Measurements from ENCODE around the gene THAP5.

DNA sequence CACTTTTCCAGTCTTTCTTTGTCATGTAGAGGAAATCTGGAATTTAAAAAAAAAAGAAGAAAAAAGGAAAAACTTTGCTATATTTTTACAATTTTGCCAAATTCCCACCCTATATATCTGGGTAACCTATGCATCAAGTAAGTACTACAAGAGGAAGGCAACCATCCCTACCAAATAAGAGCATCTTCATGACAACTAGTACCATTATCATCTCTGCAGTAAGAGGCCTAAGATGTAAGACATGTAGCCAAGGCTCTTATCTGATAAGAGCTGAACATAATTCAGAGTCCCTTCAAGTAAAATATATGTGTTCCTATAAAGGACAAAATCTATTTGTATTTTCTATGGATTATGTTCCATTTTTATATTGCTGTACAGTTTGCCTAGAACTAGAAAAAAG lies 3.5 kb downstream of the THAP5 start:
- TF ChIP-seq EZH2 (IDR thresholded peaks at IDR 0.05) (no peak), POLR2AphosphoS5 (IDR thresholded peaks at IDR 0.05; ENCODE audit: borderline replicate concordance, low read depth, low read length) (no peak), FOXP2 (optimal IDR thresholded peaks at IDR 0.05; ENCODE audit: control extremely low read depth, extremely low read length, insufficient read depth) (no peak)

Measured in SK-N-MC (cell line).